ENCODE results near the gene FHDC1. TPM values are rescaled to one million over a fixed set of nuclear protein-coding genes. Genes with fewer than 3 reads are reported as not detected.

Gene FHDC1
- total RNA-seq, 1 experiment from 2014 or later, result 19.9 TPM

DNA sequence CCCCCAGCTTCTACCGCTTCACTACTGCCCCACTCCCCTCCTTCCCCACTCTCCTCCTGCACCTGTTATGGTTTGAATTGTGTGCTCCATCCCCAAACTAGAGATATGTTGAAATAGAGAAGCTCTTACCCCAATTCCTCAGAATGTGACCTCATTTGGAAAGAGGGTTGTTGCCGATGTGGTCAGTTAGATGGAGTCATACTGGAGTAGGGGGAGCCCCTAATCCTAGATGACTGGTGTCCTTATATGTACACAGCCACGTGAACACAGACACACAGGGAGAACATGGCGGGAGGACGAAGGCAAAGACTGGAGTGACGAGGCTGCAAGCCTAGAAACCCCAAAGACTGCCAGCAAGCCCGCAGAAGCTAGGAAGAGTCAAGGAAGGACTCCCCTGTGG, 84.3 kb downstream of the FHDC1 start:
- H2BK5ac ChIP-seq (ENCODE audit: insufficient read length, low read length), result no peak overlapping the region
- no peaks in the 10 kb centered on the region; the same call in 1 of the 2 replicates for H3K4me1 ChIP-seq (ENCODE audit: insufficient read depth, low read length)
- peaks cover 2% of the 10 kb centered on the region for H4K20me1 ChIP-seq (ENCODE audit: control insufficient read depth, insufficient read depth, insufficient read length)
- H3K36me3 Mint-ChIP-seq (ENCODE audit: insufficient read depth in 1 of 3, low read depth in 3 of 3), result no peaks in the 10 kb centered on the region; a peak in 2 of 7 replicates
- no peak overlapping the region for H4K8ac ChIP-seq (replicated peaks; ENCODE audit: insufficient read length, low read depth, low read length)
- H2AFZ ChIP-seq (ENCODE audit: low read length), result no peak overlapping the region
- H3K79me2 ChIP-seq (ENCODE audit: insufficient read depth, low read length), result no peaks in the 10 kb centered on the region
- no peak overlapping the region for H2BK120ac ChIP-seq (ENCODE audit: low read depth, low read length, poor library complexity, severe bottlenecking)
- peak overlapping the region in 1 of 3 experiments; percentile 13; a peak in 1 of 7 replicates for H3K27ac Mint-ChIP-seq
- H4K5ac ChIP-seq (ENCODE audit: insufficient read length, low read depth, low read length), result no peak overlapping the region
- H3K79me1 ChIP-seq (ENCODE audit: insufficient read depth, low read depth, low read length, poor library complexity, severe bottlenecking), result no peaks in the 10 kb centered on the region
- H3K4me1 Mint-ChIP-seq, result peaks cover 36 to 45% of the 10 kb centered on the region in 2 experiments
- no peak overlapping the region for H2AK5ac ChIP-seq (ENCODE audit: insufficient read length, low read length)
- no peaks in the 10 kb centered on the region for H3K9me3 Mint-ChIP-seq
- H3K9me3 ChIP-seq (ENCODE audit: control insufficient read depth, low read depth, low read length), result no peaks in the 10 kb centered on the region
- H3K18ac ChIP-seq (ENCODE audit: insufficient read length, low read depth, low read length), result no peak overlapping the region
- no peaks in the 10 kb centered on the region for H3K27me3 ChIP-seq (ENCODE audit: insufficient read depth, low read length)
- no peak overlapping the region for H3K23ac ChIP-seq (ENCODE audit: insufficient read length, low read depth, low read length)
- peaks cover 5% of the 10 kb centered on the region for H3K27me3 Mint-ChIP-seq (ENCODE audit: low read depth)
- H3K14ac ChIP-seq (ENCODE audit: insufficient read depth, low read length), result no peak overlapping the region
- H3K27ac ChIP-seq (ENCODE audit: insufficient read length, low read depth, low read length), result no peak overlapping the region
- no peak overlapping the region for H3K4me2 ChIP-seq (ENCODE audit: insufficient read depth, insufficient read length, low read length)
- no peaks in the 10 kb centered on the region for H3K23me2 ChIP-seq (ENCODE audit: insufficient read length, low read depth, low read length, poor library complexity, severe bottlenecking)
- H2BK12ac ChIP-seq (ENCODE audit: insufficient read length, low read depth, low read length), result no peak overlapping the region
- H3T11ph ChIP-seq (ENCODE audit: low read length), result no peak overlapping the region
- TF ChIP-seq, protein P1, sequence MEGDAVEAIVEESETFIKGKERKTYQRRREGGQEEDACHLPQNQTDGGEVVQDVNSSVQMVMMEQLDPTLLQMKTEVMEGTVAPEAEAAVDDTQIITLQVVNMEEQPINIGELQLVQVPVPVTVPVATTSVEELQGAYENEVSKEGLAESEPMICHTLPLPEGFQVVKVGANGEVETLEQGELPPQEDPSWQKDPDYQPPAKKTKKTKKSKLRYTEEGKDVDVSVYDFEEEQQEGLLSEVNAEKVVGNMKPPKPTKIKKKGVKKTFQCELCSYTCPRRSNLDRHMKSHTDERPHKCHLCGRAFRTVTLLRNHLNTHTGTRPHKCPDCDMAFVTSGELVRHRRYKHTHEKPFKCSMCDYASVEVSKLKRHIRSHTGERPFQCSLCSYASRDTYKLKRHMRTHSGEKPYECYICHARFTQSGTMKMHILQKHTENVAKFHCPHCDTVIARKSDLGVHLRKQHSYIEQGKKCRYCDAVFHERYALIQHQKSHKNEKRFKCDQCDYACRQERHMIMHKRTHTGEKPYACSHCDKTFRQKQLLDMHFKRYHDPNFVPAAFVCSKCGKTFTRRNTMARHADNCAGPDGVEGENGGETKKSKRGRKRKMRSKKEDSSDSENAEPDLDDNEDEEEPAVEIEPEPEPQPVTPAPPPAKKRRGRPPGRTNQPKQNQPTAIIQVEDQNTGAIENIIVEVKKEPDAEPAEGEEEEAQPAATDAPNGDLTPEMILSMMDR (conservative IDR thresholded peaks at IDR 0.05), result no peak
- H3K9ac ChIP-seq (ENCODE audit: extremely low read depth, insufficient read length, low read length), result no peak overlapping the region
- no peak overlapping the region for H2BK20ac ChIP-seq (ENCODE audit: low read depth, low read length, poor library complexity, severe bottlenecking)
- WGBS (ENCODE audit: extremely low coverage, insufficient read length, low lambda C conversion rate), result no CpG with 5 or more reads among the region's 7 CpGs
- H3K56ac ChIP-seq (ENCODE audit: insufficient read length, low read depth, low read length), result no peak overlapping the region
- H2BK15ac ChIP-seq (ENCODE audit: low read depth, low read length), result no peak overlapping the region
- no peak overlapping the region for H4K91ac ChIP-seq (ENCODE audit: insufficient read length, low read depth, low read length)
- H3K4ac ChIP-seq (ENCODE audit: low read depth, low read length), result no peak overlapping the region
- no peak for DNase-seq
- no peak overlapping the region for H3K4me3 Mint-ChIP-seq

All from H9 (cell line).